ENCODE results near the gene CCDC54.

DNA sequence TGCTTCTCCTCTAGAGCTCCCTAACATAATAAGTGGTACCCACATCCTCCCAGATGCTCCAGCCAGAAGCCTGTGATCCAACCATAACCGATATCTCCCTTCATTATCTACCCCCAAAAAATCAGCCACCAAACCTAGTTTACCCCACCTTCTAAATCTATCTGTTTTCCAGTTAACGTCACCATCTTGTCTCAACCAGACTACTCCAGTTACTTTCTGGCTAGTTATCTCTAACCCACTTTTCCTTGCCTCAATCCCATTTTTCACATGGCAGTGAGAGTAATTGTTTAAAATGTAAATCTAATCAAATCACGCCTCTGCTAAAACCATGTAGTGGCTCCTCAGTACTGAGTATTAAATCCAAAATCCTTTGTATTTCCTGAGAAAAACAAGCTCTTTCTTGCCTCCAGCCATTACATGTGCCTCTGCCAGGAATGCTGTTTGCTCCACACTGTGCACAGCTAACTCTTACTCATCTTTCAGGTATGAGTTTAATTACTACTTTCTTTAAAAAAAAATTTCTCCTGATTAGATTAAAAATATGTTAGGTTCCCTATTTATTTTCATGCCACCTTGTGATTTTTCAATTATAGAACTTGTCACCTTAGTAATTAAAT, 15.4 kb downstream of the CCDC54 start:
- TF ChIP-seq, protein P1, sequence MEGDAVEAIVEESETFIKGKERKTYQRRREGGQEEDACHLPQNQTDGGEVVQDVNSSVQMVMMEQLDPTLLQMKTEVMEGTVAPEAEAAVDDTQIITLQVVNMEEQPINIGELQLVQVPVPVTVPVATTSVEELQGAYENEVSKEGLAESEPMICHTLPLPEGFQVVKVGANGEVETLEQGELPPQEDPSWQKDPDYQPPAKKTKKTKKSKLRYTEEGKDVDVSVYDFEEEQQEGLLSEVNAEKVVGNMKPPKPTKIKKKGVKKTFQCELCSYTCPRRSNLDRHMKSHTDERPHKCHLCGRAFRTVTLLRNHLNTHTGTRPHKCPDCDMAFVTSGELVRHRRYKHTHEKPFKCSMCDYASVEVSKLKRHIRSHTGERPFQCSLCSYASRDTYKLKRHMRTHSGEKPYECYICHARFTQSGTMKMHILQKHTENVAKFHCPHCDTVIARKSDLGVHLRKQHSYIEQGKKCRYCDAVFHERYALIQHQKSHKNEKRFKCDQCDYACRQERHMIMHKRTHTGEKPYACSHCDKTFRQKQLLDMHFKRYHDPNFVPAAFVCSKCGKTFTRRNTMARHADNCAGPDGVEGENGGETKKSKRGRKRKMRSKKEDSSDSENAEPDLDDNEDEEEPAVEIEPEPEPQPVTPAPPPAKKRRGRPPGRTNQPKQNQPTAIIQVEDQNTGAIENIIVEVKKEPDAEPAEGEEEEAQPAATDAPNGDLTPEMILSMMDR (IDR thresholded peaks at IDR 0.05; ENCODE audit: poor library complexity, severe bottlenecking), result no peak
- TF ChIP-seq, protein P2, sequence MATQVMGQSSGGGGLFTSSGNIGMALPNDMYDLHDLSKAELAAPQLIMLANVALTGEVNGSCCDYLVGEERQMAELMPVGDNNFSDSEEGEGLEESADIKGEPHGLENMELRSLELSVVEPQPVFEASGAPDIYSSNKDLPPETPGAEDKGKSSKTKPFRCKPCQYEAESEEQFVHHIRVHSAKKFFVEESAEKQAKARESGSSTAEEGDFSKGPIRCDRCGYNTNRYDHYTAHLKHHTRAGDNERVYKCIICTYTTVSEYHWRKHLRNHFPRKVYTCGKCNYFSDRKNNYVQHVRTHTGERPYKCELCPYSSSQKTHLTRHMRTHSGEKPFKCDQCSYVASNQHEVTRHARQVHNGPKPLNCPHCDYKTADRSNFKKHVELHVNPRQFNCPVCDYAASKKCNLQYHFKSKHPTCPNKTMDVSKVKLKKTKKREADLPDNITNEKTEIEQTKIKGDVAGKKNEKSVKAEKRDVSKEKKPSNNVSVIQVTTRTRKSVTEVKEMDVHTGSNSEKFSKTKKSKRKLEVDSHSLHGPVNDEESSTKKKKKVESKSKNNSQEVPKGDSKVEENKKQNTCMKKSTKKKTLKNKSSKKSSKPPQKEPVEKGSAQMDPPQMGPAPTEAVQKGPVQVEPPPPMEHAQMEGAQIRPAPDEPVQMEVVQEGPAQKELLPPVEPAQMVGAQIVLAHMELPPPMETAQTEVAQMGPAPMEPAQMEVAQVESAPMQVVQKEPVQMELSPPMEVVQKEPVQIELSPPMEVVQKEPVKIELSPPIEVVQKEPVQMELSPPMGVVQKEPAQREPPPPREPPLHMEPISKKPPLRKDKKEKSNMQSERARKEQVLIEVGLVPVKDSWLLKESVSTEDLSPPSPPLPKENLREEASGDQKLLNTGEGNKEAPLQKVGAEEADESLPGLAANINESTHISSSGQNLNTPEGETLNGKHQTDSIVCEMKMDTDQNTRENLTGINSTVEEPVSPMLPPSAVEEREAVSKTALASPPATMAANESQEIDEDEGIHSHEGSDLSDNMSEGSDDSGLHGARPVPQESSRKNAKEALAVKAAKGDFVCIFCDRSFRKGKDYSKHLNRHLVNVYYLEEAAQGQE (IDR thresholded peaks at IDR 0.05; ENCODE audit: borderline replicate concordance), result no peak
- TF ChIP-seq SMC3 (conservative IDR thresholded peaks at IDR 0.05; ENCODE audit: poor library complexity), result no peak
- TF ChIP-seq POLR2AphosphoS5 (IDR thresholded peaks at IDR 0.05), result no peak
- no peak for TF ChIP-seq EP300 (conservative IDR thresholded peaks at IDR 0.05; ENCODE audit: poor library complexity, severe bottlenecking)
- TF ChIP-seq EZH2 (IDR thresholded peaks at IDR 0.05; ENCODE audit: borderline replicate concordance, insufficient read depth, low read length, poor library complexity, severe bottlenecking), result no peak
- no peak for TF ChIP-seq MXI1 (conservative IDR thresholded peaks at IDR 0.05; ENCODE audit: poor library complexity, severe bottlenecking)
